A673 (cell line): ENCODE results near the gene S100A4. TPM values are rescaled to one million over a fixed set of nuclear protein-coding genes. Genes with fewer than 3 reads are reported as not detected.

ENCODE experiments used
- BruUV-seq: library from RNA; stranded (reverse); fragments of 400-500 nt; replicated peaks from 2 replicates; lab custom pipeline; 2021; lab: Mats Ljungman, UMichigan
- CTCF ChIA-PET: fragments of 300-600 bp; sonication (Branson Sonifier 250); formaldehyde crosslinking; loops from one replicate; lab custom pipeline; 2022; ENCODE audit warnings: antibody characterized with exemption; lab: Charles Lee
- POLR2A ChIA-PET: fragments of 300-600 bp; sonication (Branson Sonifier 250); formaldehyde crosslinking; loops from one replicate; lab custom pipeline; 2022; ENCODE audit warnings: antibody characterized with exemption; ENCODE audit not compliant: low non-redundant PET; lab: Charles Lee
- DNase-seq: peaks from one replicate; pipeline ENCODE4 v3.0.0-alpha.2; 2015; ENCODE audit warnings: low spot score
- H3K27ac ChIP-seq: fragments of 200-600 bp; sonication (generic); 2 replicates; pipeline ENCODE4 v1.5.1; 2016; ENCODE audit warnings: mixed run types, low read depth, mild to moderate bottlenecking, mixed read lengths, antibody characterized with exemption, low read length; ENCODE audit not compliant: poor library complexity, severe bottlenecking
- H3K27me3 ChIP-seq: fragments of 200-600 bp; sonication (generic); replicated peaks from 2 replicates; pipeline ENCODE4 v1.6.1; 2017; ENCODE audit warnings: mixed run types, low read depth, mild to moderate bottlenecking, mixed read lengths, antibody characterized with exemption, low read length; ENCODE audit not compliant: insufficient read depth, poor library complexity
- H3K36me3 ChIP-seq: fragments of 200-600 bp; sonication (generic); 2 replicates; pipeline ENCODE4 v1.6.1; 2016; ENCODE audit warnings: mixed run types, mild to moderate bottlenecking, mixed read lengths, antibody characterized with exemption, low read length; ENCODE audit not compliant: insufficient read depth, poor library complexity, severe bottlenecking
- H3K4me1 ChIP-seq: fragments of 200-600 bp; sonication (generic); 2 replicates; pipeline ENCODE4 v1.6.1; 2017; ENCODE audit warnings: mixed run types, mild to moderate bottlenecking, mixed read lengths, antibody characterized with exemption, low read length; ENCODE audit not compliant: insufficient read depth, poor library complexity, severe bottlenecking
- H3K4me3 ChIP-seq: fragments of 200-600 bp; sonication (generic); 2 replicates; pipeline ENCODE4 v1.5.1; 2016; ENCODE audit warnings: low read depth, mixed run types, mild to moderate bottlenecking, mixed read lengths, low read length; ENCODE audit not compliant: poor library complexity, severe bottlenecking
- H3K9me3 ChIP-seq: fragments of 200-600 bp; sonication (generic); 2 replicates; pipeline ENCODE4 v1.6.1; 2016; ENCODE audit warnings: mixed run types, low read depth, mild to moderate bottlenecking, mixed read lengths, antibody characterized with exemption, low read length; ENCODE audit not compliant: poor library complexity, severe bottlenecking
- EZH2 ChIP-seq: fragments of 200-600 bp; sonication (generic); IDR thresholded peaks from 2 replicates; pipeline ENCODE4 v1.6.1; 2017; ENCODE audit warnings: borderline replicate concordance, low read depth, mild to moderate bottlenecking, mixed read lengths, antibody characterized with exemption, low read length; ENCODE audit not compliant: poor library complexity, severe bottlenecking
- intact Hi-C: fragments of 100-400 bp; cut with micrococcal nuclease; formaldehyde crosslinking; loops from one replicate; pipeline ENCODE4 v1.10.0; 2022; ENCODE audit not compliant: unreplicated experiment
- total RNA-seq: library from RNA; stranded (reverse); gene quantifications from 2 replicates; pipeline ENCODE4 v1.2.3, GENCODE V29; 2021
- TF ChIP-seq, protein P1 (sequence below): fragments of 300-800, 200-600 bp; sonication (generic); conservative IDR thresholded peaks from 2 replicates; pipeline ENCODE4 v1.5.1; 2017; ENCODE audit warnings: low read depth, mild to moderate bottlenecking, antibody characterized with exemption, low read length, moderate library complexity, mixed read lengths

The S100A4 gene
- total RNA-seq, 1 experiment from 2014 or later, result 20.0 TPM

DNA sequence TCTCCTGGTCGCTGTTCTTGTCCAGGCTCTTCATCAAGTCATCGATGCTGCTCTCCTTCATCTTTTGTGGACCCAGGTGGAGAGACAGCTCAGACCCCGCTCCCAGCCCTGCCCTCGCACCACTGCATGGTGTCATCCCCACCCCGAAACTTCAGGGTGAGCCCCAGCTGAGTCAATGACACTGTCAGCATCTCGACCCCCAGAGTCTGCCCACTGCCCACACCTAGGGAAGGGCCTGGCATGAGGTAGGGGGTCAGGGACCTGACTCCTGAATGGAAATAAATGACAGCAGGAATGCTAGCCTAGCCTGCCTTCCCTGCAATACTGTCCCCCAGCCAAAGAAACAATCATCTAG lies 8.3 kb downstream of the S100A4 start:
- POLR2A ChIA-PET, result no interaction called here

DNA sequence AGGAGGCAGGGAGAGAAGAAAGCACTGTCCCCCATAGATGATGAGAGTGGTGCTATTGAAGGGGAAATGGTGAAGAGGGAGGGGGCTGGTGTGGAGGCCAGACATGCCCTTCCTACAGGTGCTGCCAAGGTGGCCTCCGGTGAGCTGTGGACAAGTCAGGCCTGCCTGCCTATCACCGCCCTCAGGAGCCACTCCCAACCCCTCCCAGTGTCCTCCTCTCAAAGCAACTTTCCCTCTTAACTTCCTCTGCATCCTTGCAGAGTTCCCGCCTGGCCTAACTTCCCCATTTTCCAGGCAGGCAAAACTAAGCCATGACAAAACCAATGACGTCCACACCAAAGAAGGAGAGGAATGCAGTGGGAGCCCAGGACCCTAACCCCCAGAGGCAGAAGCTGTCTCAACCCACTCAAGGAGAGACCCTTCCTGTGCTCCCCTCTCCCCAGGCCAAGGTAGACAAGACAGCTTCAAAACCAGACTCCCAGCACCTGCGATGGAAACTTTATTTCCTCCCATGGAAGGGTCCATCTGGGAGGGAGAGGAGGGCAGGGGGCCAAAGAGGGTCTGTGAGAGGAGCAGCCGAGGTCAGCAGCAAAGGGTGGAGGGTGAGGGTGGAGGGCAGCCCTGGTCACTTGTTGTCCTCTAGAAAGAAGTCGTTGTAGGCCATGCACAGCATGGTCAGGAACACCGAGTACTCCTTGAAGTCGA lies 8.8 kb downstream of the S100A4 start:
- DNase-seq, result no peak
- ChIA-PET POLR2A (no interaction called here), CTCF (no interaction called here)
- Histone ChIP-seq H3K4me1 (peaks cover 33% of the 10 kb centered on the region), H3K4me3 (peak overlapping the region; percentile 50), H3K27me3 (no peaks in the 10 kb centered on the region), H3K9me3 (no peaks in the 10 kb centered on the region), H3K27ac (peak overlapping the region; percentile 61), H3K36me3 (no peaks in the 10 kb centered on the region)
- TF ChIP-seq, protein P1, sequence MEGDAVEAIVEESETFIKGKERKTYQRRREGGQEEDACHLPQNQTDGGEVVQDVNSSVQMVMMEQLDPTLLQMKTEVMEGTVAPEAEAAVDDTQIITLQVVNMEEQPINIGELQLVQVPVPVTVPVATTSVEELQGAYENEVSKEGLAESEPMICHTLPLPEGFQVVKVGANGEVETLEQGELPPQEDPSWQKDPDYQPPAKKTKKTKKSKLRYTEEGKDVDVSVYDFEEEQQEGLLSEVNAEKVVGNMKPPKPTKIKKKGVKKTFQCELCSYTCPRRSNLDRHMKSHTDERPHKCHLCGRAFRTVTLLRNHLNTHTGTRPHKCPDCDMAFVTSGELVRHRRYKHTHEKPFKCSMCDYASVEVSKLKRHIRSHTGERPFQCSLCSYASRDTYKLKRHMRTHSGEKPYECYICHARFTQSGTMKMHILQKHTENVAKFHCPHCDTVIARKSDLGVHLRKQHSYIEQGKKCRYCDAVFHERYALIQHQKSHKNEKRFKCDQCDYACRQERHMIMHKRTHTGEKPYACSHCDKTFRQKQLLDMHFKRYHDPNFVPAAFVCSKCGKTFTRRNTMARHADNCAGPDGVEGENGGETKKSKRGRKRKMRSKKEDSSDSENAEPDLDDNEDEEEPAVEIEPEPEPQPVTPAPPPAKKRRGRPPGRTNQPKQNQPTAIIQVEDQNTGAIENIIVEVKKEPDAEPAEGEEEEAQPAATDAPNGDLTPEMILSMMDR, result no peak
- TF ChIP-seq EZH2, result no peak
- no TSS peak for BruUV-seq
- intact Hi-C loops, result no loop called here

More for the DNA sequence above, 8.3 kb downstream of the S100A4 start:
- no peak for DNase-seq
- H3K4me3 ChIP-seq, result no peak overlapping the region
- no peak overlapping the region for H3K27ac ChIP-seq
- intact Hi-C loops, result no loop called here
- BruUV-seq, result no TSS peak
- no peak for TF ChIP-seq EZH2
- TF ChIP-seq, protein P1, result no peak
- CTCF ChIA-PET, result no interaction called here
- H3K36me3 ChIP-seq, result no peaks in the 10 kb centered on the region
- H3K9me3 ChIP-seq, result no peaks in the 10 kb centered on the region
- H3K4me1 ChIP-seq, result peaks cover 28% of the 10 kb centered on the region
- no peaks in the 10 kb centered on the region for H3K27me3 ChIP-seq

DNA sequence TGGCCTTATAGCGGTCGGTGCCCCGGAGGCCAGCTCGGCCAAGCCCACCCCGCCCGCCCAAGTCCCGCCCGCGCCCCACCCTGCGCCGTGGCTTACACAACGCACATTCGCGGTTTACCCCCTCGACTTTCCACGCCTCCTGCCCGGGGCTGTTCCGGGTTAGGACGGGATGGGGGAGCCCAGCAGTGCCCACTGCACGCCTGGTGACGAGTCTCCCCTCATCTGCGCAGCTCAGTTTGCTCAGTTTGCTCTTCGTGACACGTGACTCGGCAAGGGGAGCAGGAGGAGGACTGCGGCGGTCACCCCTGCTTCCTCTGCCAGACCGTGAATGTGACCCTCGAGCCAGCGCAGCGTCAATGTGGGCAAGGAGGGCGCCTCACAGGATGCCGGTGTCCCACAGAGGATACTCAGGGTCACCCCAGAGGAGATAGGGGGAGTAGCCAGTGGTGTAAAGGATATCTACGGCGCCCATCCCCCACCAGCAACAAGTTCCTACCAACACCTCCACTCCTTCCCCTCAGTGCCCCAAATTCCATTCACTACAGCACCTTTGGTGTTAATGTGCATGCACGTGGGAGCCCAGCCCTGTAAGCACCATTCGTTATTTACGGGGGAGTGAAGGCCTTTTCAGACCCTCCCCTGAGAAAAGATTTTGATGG lies 9.5 kb downstream of the S100A4 start:
- DNase-seq, result peak; percentile 57
- peaks cover 34% of the 10 kb centered on the region for H3K4me1 ChIP-seq
- CTCF ChIA-PET, result interaction anchor here (1.6 kb wide), 1 partner anchor 32 kb away, joined by 5 read pairs; no protein-coding TSS in a partner anchor
- no peaks in the 10 kb centered on the region for H3K27me3 ChIP-seq
- TF ChIP-seq, protein P1, result no peak
- TF ChIP-seq EZH2, result no peak
- H3K4me3 ChIP-seq, result peak overlapping the region; percentile 50
- no peaks in the 10 kb centered on the region for H3K36me3 ChIP-seq
- POLR2A ChIA-PET, result no interaction called here
- intact Hi-C loops, result no loop called here
- no TSS peak for BruUV-seq
- H3K27ac ChIP-seq, result peak overlapping the region; percentile 61
- H3K9me3 ChIP-seq, result no peaks in the 10 kb centered on the region
